NT2/D1 (cell line): Measurements from ENCODE around the gene GNG3.
A peak's percentile ranks its signal among the peaks of the same experiment; 100 is the strongest.

Experiments
- DNase-seq: peaks from one replicate; pipeline ENCODE4 v3.0.0-alpha.2; 2011; ENCODE audit warnings: low read depth, low spot score
- H3K27me3 ChIP-seq: 2 replicates; pipeline ENCODE4 v1.6.0; 2011; ENCODE audit warnings: mild to moderate bottlenecking; ENCODE audit not compliant: insufficient read length, insufficient read depth
- H3K36me3 ChIP-seq: 2 replicates; pipeline ENCODE4 v1.6.1; 2011; ENCODE audit warnings: mild to moderate bottlenecking, low read length, mixed read lengths; ENCODE audit not compliant: insufficient read depth, insufficient read length
- H3K4me1 ChIP-seq: 2 replicates; pipeline ENCODE4 v1.5.1; 2011; ENCODE audit not compliant: insufficient read depth, insufficient read length
- H3K4me3 ChIP-seq: 2 replicates; pipeline ENCODE4 v1.5.1; 2011; ENCODE audit warnings: low read depth; ENCODE audit not compliant: insufficient read length
- H3K9ac ChIP-seq: 2 replicates; pipeline ENCODE4 v1.6.0; 2011; ENCODE audit warnings: low read depth; ENCODE audit not compliant: insufficient read length
- H3K9me3 ChIP-seq: 2 replicates; pipeline ENCODE4 v1.5.1; 2011; ENCODE audit warnings: mild to moderate bottlenecking, low read length; ENCODE audit not compliant: insufficient read depth
- SUZ12 ChIP-seq: IDR thresholded peaks from 2 replicates; pipeline ENCODE4 v1.6.1; 2011; ENCODE audit not compliant: insufficient read length, insufficient read depth; ENCODE audit errors: extremely low read depth
- YY1 ChIP-seq: IDR thresholded peaks from 2 replicates; pipeline ENCODE4 v1.6.1; 2011; ENCODE audit not compliant: insufficient read length, insufficient read depth
- ZNF274 ChIP-seq: IDR thresholded peaks from 2 replicates; pipeline ENCODE4 v1.6.1; 2011; ENCODE audit warnings: mild to moderate bottlenecking, low read depth, low read length

GNG3 gene

DNA sequence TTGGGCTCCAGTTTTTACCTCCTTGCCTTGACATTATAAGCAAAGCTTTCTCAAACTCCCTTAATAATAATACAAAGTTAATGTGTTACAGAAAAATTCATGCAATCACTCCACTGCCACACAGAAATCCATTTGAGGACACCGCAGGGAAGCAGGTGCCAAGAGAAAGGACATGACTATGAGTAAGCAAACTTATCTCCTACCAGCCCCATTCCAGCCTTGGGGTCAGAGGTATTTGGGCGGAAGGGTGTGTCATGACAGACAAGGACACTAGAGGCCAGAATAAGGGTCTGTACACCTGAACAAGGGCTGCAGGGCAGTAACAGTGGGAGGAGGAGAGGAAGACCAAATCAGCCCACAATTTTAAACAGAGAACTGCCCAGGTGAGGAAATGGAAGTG is 5.9 kb downstream of the GNG3 start:
- H3K4me1 ChIP-seq, result peaks cover 20% of the 10 kb centered on the region
- H3K9me3 ChIP-seq, result no peaks in the 10 kb centered on the region
- no peaks in the 10 kb centered on the region for H3K27me3 ChIP-seq
- H3K9ac ChIP-seq, result no peak overlapping the region
- H3K36me3 ChIP-seq, result peaks cover 78% of the 10 kb centered on the region
- no peak overlapping the region for H3K4me3 ChIP-seq
- TF ChIP-seq SUZ12 (no peak), ZNF274 (no peak), YY1 (no peak)
- no peak for DNase-seq

DNA sequence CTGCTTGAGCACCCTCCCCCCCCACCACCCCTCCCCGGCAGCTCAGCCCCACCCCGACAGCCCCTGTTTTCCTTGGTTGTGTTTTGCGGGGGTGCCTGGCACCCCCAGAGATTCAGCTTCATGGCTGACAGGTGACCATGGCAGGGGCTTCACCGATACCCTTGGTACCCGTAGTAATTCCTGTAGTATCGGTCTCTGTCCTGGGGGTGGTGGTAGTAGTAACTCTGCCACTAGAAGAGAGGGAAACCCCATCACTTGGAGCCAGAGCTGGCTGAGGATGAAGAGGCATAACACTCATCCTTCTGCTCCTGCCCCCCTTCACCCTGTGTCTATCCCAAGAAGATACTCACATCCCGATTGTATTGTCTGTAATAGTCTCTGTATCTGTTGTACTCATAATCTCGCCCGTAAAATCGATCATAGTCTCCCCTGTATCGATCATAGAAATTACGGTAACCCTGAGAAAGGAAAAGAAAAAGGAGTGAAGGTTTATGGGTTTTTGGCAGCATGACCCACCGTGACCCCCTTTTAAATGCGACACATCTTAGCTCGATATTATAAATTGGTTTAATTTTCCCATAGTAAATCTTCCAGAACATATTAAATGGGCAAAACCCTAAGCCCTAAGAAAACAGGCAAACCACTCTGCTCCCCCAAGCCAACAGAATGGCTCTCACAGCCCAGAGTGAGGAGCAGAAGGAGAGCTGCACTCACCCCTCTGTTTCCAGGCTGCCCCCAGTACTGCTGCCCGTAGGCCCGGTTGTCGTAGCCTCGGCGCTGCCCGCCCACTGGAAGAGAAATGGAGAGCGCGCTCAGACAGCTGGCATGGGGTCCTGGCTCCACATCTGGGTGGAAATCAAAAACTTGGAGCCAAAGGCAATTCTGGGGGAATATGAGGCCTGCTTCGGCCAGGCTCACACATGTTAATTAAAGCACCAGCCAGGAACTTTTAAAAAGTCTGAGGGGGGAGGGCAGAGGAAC is 8.0 kb downstream of the GNG3 start:
- Histone ChIP-seq H3K36me3 (peaks cover 89% of the 10 kb centered on the region), H3K9ac (peak overlapping the region; percentile 34)
- no peak for TF ChIP-seq YY1
- no peak for TF ChIP-seq SUZ12
- TF ChIP-seq ZNF274, result no peak

DNA sequence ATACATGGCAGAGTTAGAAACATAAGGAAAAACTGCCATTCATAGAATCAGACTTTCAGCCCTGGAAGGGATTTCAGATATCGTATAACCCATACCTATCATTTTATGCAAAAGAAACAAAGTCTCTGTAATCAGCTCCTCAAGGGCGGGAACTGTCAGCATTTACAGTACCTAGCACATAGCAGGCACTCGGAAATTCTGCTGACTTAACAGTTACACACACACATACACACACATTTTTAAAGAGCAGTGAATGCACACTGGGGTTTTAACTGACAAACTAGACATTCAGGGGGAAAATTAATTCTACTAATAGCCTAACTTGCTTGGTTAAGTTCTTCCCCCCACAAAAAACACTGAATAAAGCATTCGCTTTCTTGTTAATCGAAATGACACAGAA is 8.7 kb downstream of the GNG3 start:
- Histone ChIP-seq H3K9me3 (no peaks in the 10 kb centered on the region), H3K9ac (no peak overlapping the region), H3K36me3 (peaks cover 89% of the 10 kb centered on the region), H3K4me3 (no peak overlapping the region), H3K4me1 (peaks cover 13% of the 10 kb centered on the region), H3K27me3 (no peaks in the 10 kb centered on the region)
- TF ChIP-seq SUZ12, result no peak
- no peak for TF ChIP-seq YY1
- no peak for DNase-seq

More for the DNA sequence above, 8.0 kb downstream of the GNG3 start:
- peaks cover 13% of the 10 kb centered on the region for H3K4me1 ChIP-seq
- H3K27me3 ChIP-seq, result no peaks in the 10 kb centered on the region
- H3K4me3 ChIP-seq, result no peak overlapping the region
- no peaks in the 10 kb centered on the region for H3K9me3 ChIP-seq
- DNase-seq, result no peak

DNA sequence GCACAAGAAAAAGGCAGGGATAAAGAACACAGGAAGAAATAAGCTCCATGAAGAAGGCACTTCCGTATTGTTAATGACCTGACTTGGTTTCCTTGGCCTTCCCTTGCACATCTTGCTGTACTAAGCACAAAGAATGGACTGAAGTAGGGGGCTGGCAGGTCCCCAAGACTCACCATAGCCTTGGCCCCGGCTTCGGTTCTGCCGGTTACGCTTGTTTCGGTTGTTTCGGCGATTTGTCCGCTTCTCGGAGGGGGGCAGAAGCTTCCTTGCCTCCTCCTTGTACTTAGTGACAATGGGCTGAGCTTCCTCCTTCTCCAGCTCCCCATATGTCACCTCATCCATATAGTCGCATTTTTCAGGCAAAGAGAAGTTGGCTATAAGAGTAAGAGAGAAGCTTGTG is 9.3 kb downstream of the GNG3 start:
- Histone ChIP-seq H3K36me3 (peaks cover 90% of the 10 kb centered on the region), H3K9ac (no peak overlapping the region), H3K27me3 (no peaks in the 10 kb centered on the region), H3K4me3 (no peak overlapping the region), H3K9me3 (no peaks in the 10 kb centered on the region), H3K4me1 (peaks cover 13% of the 10 kb centered on the region)
- TF ChIP-seq ZNF274 (no peak), SUZ12 (no peak), YY1 (no peak)
- no peak for DNase-seq

DNA sequence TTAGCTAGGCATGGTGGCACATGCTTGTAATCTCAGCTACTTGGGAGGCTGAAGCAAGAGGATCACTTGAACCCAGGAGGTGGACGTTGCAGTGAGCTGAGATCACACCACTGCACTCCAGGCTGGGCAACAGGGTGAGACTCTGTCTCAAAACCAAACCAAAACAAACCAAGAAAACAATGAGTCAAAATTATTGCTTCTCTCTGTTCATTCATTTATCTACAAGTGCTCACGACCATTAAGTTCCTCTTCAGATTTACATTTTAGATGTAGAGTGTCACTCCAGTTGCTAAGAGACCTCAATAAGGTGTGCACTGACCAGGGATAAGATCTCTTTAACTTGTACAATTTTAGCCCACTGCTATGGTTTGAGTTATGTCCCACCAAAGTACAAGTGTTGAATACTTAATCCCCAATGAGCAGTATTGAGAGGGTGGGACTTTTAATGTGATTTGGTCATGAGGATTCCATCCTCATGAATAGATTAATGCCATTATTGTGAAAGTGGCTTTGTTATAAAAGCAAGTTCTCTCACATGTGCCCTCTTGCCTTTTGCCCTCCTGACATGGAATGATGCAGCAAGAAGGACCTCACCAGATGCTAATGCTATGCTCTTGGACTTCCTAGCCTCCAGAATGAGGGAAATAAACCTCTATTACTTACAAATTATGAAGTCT is 12.0 kb downstream of the GNG3 start:
- no peak overlapping the region for H3K4me3 ChIP-seq
- no peaks in the 10 kb centered on the region for H3K9me3 ChIP-seq
- TF ChIP-seq SUZ12 (no peak), YY1 (no peak), ZNF274 (no peak)
- peaks cover 92% of the 10 kb centered on the region for H3K36me3 ChIP-seq
- no peak overlapping the region for H3K9ac ChIP-seq
- no peaks in the 10 kb centered on the region for H3K27me3 ChIP-seq
- no peak for DNase-seq
- H3K4me1 ChIP-seq, result peaks cover 9% of the 10 kb centered on the region

DNA sequence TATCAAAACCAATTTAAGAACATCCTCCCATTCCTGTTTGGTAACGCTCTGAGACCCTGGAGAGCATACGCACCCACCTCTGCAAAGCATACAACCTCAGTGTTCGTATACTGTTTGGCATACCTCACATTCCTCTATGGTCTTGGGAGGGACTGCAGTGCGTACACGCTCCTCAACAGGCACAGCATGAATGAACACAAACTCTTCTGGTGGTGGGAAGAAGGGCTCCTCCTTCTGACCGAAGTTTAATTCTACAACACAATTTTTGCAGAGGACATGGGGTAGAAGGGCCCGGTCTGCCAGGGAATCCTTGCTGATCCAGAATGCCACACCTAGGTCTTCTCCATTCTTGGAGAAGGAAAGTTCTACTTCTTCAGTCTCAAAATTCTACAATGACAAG is 14.5 kb downstream of the GNG3 start:
- peaks cover 86% of the 10 kb centered on the region for H3K36me3 ChIP-seq
- no peak for TF ChIP-seq ZNF274
- TF ChIP-seq YY1, result no peak
- TF ChIP-seq SUZ12, result no peak
- no peak for DNase-seq
- H3K4me3 ChIP-seq, result no peak overlapping the region
- H3K9ac ChIP-seq, result no peak overlapping the region
- H3K9me3 ChIP-seq, result no peaks in the 10 kb centered on the region
- H3K4me1 ChIP-seq, result peaks cover 2% of the 10 kb centered on the region
- H3K27me3 ChIP-seq, result no peaks in the 10 kb centered on the region

DNA sequence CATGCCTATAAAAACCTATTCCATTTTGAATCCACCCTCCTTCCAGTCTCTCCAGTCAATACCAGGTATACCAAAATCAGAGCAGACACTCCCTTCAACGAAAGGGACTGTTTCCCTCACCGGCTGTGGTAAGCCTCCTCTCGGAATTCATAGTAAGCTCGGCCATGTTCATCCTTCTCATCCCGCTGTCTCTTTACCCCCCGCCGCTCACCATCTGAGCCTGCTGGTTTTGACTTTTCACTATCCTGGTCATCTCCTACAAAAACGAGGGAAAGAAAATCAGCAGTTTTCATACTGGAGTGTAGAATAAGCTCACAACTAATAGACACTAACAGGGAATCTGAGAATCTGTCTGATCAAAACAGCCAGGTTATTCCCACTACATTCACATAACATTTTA is 16.7 kb downstream of the GNG3 start:
- Histone ChIP-seq H3K36me3 (peaks cover 70% of the 10 kb centered on the region), H3K4me3 (no peak overlapping the region), H3K4me1 (peaks cover 2% of the 10 kb centered on the region), H3K9ac (no peak overlapping the region), H3K27me3 (no peaks in the 10 kb centered on the region), H3K9me3 (no peaks in the 10 kb centered on the region)
- TF ChIP-seq ZNF274 (no peak), YY1 (no peak), SUZ12 (no peak)
- no peak for DNase-seq
